Measurements from ENCODE around the gene SP1.
"Not testable (repeated sequence)": the region's sequence is repeated elsewhere in the genome, so short reads cannot be mapped to it uniquely, and the experiment has no call there.

The SP1 gene

DNA sequence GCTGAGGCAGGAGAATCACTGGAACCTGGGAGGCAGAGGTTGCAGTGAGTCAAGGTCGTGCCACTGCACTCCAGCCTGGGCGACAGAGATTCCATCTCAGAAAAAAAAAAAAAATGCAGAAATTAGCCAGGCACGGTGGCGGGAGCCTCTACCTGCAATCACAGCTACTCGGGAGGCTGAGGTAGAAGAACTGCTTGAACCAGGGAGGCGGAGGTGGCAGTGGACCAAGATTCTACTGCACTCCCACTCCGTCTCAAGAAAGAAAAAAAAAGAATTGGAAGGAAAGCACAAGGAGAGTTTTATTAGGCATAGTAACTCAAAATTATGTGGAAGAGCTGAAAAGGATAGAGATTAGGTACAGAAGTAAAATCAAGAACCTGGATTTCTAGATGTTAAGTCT, 22.9 kb downstream of the SP1 start:
- in situ Hi-C loops (cut with HindIII; ENCODE audit: low sequenced_read_pairs) = no loop called here

DNA sequence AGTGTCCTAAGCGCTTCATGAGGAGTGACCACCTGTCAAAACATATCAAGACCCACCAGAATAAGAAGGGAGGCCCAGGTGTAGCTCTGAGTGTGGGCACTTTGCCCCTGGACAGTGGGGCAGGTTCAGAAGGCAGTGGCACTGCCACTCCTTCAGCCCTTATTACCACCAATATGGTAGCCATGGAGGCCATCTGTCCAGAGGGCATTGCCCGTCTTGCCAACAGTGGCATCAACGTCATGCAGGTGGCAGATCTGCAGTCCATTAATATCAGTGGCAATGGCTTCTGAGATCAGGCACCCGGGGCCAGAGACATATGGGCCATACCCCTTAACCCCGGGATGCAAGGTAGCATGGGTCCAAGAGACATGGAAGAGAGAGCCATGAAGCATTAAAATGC, 31.0 kb downstream of the SP1 start:
- in situ Hi-C loops (cut with HindIII; ENCODE audit: low sequenced_read_pairs) = no loop called here

DNA sequence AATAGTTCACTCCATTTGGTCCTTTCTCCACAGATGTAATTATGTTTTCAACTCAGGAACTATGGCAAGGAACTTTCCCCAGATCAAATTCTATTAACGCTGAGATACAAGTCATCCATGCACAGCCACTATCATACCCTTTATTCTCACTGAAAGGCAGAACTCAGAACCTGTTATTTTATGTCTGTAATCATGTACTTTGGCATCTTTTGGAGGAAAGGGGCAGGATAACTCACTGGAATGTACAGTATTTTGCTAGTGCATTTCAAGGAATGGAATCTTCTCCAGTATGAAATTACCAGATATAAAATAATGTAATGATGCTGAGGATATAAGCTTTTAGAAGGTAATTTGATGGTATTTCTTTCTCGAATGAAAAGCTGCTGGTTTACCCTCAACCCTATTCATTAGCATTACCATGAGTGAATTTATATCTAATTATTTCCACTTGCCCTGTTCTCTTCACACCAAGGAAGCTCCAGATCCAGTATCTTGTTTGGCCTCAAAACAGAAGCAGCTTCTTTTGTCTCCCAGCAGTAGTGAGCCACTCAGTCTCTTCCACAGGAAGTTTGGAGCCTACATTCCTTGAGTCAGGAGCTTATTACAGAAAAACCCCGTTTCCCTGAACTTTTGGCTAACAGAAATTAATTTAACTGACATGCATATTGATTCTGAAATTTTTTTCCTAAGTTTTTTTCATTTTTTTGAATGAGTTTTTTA, 33.7 kb downstream of the SP1 start:
- in situ Hi-C loops (cut with HindIII; ENCODE audit: low sequenced_read_pairs) = no loop called here

DNA sequence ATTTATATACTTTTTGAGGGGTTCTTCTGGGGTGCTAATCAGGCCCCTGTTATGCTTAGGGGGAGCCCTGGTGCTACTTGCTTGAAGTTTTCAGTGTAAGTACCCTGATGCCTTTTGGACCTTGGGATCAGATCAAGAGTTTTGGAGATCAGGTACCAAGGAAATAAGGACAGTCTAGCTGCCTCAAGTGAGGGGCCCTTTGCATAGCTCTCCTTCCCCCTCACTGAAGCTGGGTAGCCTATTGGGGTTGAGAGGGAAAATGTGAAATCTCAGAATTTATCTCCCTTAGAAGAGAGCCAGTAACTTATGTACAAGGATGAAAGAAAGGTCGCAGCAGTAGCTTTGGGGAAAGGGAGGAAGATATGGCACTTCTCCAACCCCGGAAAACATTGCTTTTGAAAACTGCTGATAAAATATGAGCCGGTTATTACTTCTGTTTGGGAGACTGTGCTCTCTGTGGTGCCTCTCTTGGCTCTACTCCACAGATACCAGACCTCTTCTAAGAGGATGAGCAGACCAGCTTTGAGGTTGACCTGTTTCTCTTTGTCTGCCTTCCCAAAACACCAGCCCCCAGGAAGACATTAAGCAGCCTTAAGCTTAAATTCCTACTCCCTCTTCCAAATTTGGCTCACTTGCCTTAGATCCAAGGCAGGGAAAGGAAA, 34.9 kb downstream of the SP1 start:
- in situ Hi-C loops (cut with HindIII; ENCODE audit: low sequenced_read_pairs) = no loop called here

DNA sequence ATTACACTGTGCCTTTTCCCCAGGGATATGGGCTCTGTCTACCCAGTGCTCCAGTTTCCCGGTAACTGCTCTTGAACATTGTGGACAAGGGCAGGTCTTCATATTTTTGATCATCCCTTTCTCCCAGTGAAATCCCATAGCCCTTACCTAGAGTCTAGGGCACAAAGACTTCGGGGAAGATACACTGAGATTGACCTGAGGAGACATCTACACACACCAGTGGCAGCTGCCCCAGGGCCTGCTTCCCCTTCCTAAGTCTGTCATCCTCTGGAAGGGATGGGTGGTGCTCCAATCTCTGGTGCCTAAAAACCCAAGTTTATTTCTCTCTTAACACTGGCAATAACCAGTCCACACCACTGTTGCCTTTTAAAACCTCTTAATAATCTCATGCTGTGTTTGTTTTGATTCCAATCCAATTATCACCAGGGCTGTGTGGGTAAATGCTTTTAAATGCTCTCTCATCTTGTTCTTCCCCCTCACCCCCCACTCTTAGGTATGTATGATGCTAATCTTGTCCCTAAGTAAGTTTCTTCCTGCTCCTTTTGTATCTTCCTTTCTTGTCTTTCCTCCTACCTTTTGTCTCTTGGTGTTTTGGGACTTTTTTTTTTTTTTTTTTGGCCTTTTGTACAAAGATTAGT, 35.9 kb downstream of the SP1 start:
- in situ Hi-C loops (cut with HindIII; ENCODE audit: low sequenced_read_pairs) = not testable (repeated sequence)

DNA sequence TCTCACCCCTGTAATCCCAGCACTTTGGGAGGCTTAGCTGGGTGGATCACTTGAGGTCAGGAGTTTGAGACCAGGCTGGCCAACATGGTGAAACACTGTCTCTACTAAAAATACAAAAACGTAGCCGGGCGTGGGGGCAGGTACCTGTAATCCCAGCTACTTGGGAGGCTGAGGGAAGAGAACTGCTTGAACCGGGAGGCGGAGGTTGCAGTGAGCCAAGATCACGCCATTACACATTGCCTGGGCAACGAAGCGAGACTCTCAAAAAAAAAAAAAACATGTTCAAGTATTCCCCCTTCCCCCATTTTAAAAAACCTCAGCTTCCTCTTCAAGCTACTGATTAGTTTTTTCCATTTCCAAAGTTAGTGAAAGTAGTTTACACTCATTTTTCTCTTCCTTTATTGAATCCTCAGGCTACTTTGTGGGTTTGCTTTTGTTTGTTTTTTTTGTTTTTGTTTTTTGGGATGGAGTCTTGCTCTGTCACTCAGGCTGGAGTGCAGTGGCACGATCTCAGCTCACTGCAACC, 37.4 kb downstream of the SP1 start:
- in situ Hi-C loops (cut with HindIII; ENCODE audit: low sequenced_read_pairs) = not testable (repeated sequence)

DNA sequence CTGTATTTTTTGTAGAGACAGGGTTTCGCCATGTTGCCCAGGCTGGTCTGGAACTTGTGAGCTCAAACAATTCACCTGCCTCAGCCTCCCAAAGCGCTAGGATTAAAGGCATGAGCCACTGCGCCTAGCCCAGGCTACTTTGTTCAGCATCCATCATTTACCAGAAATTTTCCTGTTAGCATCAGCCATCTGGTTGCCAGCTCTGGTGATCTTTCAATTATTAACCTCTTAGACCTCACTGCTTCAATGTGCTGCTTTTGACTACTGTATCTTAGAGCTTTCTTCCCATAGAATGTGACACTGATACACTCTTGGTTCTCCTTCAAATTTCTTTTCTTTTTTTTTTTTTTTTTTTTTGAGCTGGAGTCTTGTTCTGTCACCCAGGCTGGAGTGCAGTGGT, 38.2 kb downstream of the SP1 start:
- in situ Hi-C loops (cut with HindIII; ENCODE audit: low sequenced_read_pairs) = no loop called here

DNA sequence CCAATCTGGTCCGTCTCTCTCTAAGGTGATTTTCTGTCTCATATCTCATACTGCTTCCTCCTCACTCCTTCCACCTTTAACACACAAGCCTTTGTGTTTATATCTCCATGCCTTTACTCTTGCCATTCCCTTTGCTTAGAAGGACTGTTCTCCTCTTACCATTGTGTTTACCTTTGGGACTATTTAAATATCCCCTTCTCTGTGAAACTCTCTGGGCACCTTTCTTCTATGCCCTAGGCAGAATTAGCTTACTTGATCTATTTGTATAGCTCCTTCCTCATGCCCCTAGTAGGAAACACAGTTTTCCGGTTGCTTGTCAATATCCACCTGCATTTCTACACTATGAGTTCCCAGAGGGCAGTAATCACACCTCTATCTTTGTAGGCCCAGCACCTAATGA, 39.8 kb downstream of the SP1 start:
- in situ Hi-C loops (cut with HindIII; ENCODE audit: low sequenced_read_pairs) = loop anchor here (5.0 kb wide), 1 partner anchor 77 kb away; no protein-coding TSS in a partner anchor

DNA sequence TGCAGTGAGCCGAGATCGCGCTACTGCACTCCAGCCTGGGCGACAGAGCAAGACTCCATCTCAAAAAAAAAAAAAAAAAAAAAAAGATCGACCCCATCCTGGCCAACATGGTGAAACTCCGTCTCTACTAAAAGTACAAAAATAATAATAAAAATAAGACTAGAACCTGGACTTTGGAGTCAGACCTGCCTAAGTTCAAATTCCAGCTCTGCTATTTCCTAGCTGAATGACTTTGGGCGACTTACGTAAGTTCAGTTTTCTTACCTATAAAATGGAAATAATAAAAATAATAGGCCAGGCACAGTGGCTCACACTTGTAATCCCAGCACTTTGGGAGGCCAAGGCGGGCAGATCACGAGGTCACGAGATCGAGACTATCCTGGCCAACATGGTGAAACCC, 42.3 kb downstream of the SP1 start:
- in situ Hi-C loops (cut with HindIII; ENCODE audit: low sequenced_read_pairs) = loop anchor here (5.0 kb wide), 1 partner anchor 80 kb away; no protein-coding TSS in a partner anchor

DNA sequence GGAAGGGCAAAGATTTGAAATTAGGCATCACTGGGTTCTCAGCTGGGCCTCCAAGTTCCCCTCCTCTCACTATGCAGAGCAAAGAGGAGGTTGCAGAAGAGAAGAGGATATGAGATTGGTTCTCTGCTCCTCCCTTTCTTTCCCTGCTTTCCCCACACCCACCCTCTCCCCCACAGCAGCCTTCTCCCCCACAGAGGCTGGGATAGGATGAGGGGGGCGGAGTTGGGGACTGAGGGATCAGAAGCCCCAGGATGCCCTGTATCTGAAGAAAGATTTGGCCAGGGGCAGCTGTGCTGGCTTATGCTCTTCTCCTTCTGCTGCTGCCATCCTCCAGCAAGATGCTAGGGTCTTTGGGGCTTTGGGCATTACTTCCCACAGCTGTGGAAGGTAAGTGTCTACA, 43.6 kb downstream of the SP1 start, which contains the start of gene AMHR2:
Gene AMHR2 (plus strand): TSS at position 259 of the 400 bp plus-strand sequence. CDS start 80 bp downstream, at position 339.
- in situ Hi-C loops (cut with HindIII; ENCODE audit: low sequenced_read_pairs) = loop anchor here (5.0 kb wide), 1 partner anchor 81 kb away; no protein-coding TSS in a partner anchor

DNA sequence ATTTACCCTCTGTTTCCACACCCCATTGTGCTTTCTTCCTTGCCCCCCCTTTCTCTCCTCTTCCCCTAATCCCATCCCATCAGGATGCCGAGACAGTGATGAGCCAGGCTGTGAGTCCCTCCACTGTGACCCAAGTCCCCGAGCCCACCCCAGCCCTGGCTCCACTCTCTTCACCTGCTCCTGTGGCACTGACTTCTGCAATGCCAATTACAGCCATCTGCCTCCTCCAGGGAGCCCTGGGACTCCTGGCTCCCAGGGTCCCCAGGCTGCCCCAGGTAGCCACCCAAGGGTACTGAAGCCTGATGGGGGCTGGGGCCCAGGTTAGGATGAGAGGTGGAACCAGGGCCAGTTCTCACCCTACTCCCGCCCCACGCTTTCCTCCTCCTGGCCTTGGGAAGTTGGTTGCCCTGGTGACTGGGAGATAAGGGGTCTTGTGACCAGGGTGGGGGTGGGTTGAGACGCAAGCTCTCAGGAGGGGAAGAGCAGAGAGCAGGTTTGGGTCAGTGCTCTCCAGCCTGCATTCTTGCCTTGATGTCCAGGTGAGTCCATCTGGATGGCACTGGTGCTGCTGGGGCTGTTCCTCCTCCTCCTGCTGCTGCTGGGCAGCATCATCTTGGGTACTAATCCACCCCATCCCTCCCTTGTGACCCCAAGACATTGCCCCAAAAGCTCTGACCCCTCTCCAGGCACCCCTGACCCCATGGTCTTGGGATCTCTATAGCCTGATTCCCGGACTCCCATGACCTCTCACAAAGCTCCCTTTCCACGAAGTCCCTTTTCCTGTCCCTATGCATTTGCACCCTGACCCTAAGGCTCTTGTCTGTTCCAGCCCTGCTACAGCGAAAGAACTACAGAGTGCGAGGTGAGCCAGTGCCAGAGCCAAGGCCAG, 44.9 kb downstream of the SP1 start:
- in situ Hi-C loops (cut with HindIII; ENCODE audit: low sequenced_read_pairs) = loop anchor here (5.0 kb wide), 1 partner anchor 83 kb away; no protein-coding TSS in a partner anchor

DNA sequence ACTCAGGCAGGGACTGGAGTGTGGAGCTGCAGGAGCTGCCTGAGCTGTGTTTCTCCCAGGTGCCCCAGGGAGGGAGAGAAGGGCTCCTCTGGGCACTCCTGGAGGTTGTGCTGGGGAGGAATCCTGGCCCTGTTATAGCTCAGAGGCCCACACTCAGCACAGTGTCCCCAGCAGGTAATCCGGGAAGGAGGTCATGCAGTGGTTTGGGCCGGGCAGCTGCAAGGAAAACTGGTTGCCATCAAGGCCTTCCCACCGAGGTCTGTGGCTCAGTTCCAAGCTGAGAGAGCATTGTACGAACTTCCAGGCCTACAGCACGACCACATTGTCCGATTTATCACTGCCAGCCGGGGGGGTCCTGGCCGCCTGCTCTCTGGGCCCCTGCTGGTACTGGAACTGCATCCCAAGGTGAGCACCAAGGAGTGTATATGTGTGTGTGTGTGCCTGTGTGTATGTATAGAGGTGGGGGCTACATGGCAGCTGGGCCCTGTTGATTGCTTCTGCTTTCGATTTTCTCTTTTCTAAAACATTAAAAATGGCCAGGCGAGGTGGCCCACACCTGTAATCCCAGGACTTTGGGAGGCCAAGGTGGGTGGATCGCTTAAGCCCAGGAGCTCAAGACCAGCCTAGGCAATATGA, 45.7 kb downstream of the SP1 start:
- in situ Hi-C loops (cut with HindIII; ENCODE audit: low sequenced_read_pairs) = no loop called here

DNA sequence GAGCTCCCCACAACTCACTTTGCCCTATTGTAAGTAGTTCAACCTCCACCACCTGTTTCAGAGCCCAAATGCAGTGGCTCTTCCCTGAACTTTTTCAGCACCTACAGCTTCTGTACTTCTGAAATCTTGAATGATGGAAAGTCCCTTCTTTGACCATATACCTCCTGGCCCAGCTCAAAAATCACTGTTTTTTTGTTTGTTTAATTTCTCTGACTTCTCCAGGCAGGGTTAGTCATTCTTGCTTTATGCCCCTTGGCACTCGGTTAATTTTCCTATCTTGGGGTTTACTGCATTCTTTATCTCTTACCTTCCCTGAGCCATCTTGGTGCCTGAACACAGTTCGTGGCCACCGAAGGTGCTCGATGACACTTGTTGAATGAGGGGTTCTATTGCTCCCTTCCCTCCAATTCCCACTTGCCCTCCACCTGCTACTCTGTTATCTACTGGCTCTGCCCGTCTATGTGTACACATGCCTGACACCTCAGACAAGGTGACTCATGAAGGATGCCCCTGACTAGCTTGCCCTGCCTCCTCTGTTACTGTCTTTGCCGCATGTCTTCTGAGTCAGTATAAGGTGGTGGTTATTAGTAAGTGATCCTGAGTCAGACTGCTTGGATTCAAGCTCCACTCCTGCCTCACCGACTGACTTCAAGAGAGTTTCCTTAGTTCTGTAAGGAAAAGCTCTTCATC, 48.1 kb downstream of the SP1 start:
- in situ Hi-C loops (cut with HindIII; ENCODE audit: low sequenced_read_pairs) = no loop called here

DNA sequence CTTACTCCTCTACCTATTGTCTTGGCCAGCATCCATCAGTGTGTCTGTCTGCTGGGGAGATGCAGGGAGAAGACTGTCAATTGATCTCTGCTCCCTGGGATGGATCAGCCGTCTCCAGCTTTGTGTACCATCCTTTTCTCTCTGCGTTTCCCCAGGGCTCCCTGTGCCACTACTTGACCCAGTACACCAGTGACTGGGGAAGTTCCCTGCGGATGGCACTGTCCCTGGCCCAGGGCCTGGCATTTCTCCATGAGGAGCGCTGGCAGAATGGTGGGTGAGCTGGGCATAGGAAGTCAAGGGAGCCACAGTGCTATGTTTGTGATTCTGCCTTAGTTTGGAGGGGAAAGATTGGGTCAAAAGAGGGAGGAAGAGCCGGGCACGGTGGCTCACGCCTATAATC, 48.8 kb downstream of the SP1 start:
- in situ Hi-C loops (cut with HindIII; ENCODE audit: low sequenced_read_pairs) = no loop called here

DNA sequence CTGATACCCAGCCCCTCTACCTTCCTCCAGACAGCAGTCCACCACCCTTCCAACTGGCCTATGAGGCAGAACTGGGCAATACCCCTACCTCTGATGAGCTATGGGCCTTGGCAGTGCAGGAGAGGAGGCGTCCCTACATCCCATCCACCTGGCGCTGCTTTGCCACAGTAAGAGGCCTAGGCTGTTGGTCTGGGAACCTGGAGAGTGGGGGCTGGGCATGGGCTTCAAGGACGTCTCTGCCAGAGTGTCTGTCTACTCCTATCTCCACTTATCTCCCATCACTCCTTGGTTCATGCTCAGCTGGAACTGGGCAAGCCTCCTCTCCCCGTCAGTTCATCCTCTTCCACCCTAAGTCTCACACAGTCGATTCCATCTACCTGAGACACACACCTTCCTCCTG, 50.1 kb downstream of the SP1 start:
- in situ Hi-C loops (cut with HindIII; ENCODE audit: low sequenced_read_pairs) = no loop called here

DNA sequence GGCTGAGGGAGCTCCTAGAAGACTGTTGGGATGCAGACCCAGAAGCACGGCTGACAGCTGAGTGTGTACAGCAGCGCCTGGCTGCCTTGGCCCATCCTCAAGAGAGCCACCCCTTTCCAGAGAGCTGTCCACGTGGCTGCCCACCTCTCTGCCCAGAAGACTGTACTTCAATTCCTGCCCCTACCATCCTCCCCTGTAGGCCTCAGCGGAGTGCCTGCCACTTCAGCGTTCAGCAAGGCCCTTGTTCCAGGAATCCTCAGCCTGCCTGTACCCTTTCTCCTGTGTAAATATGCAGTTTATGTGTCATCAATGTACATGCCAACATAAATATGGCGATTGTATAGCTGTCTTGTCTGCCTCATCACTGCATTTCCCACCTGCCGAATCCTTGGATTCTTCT, 51.2 kb downstream of the SP1 start:
- in situ Hi-C loops (cut with HindIII; ENCODE audit: low sequenced_read_pairs) = no loop called here

DNA sequence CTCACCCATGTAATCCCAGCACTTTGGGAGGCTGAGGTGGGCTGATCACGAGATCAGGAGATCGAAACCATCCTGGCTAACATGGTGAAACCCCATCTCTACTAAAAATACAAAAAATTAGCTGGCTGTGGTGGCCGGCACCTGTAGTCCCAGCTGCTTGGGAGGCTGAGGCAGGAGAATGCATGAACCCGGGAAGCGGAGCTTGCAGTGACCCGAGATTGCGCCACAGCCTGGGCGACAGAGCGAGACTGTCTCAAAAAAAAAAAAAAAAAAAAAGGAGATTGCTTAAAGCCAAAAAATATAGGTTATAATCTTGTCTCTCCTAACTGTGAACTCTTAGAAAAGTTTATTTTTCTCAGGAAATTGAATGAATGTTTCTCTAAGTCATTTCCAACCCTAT, 55.4 kb downstream of the SP1 start:
- in situ Hi-C loops (cut with HindIII; ENCODE audit: low sequenced_read_pairs) = not testable (repeated sequence)

DNA sequence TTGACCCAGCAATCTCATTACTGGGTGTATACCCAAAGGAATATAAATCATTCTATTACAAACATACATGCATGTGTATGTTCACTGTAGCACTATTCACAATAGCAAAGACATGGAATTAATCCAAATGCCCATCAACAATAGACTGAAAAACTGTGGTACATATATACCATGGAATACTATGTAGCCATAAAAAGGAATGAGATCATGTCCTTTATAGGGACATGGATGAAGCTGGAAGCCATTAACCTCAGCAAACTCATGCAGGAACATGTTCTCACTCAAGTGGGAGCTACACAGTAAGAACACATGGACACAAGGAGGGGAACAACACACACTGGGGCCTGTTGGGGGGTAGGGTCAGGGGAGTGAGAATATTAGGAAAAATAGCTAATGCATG, 59.6 kb downstream of the SP1 start:
- in situ Hi-C loops (cut with HindIII; ENCODE audit: low sequenced_read_pairs) = not testable (repeated sequence)

DNA sequence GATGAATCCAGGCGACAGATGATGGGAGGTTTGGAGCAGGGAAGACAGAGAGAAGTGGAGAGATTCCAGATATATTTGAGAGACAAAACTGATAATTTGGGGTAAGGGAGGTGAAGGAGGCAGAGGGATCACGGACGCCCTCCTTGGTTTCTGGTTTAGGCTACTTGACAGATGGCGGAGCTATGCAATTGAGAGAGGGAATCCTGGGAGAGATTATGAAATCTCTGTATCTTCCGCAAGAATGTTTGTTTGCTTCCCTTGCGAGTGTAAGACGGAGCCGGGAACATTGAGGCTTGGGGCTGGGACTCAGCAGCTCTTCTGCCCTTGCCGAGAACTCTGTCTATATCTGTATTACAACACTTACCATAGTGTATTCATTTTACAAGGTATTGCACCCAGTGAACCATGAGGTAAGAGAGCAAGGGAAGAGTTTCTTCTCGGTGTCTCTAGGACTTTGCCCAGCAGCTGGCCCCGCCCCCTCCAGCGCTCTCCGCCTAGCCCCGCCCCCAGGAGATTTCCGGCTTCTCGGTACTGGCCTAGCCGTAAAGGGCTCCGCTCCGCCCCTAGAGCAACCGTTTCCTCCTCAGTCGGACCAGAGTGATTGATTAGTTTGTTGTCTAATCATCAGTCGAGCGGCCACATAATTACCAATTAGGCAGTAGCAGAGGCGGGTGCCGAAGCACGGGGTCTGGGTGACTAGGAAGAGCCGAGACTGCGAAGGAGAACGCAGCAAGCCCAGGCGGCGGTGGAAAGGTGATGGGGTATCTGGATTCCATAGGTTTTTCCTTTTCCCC, 61.3 kb downstream of the SP1 start, which contains the start of gene PRR13:
Gene PRR13 (plus strand): TSS at position 695 of the 794 bp plus-strand sequence. CDS start 981 bp downstream, outside the sequence.
- in situ Hi-C loops (cut with HindIII; ENCODE audit: low sequenced_read_pairs) = no loop called here
